HEK293T (cell line): ENCODE measurements around the gene NPHP4.

Experiments used
- CTCF ChIA-PET: fragments of 350-600 bp; formaldehyde crosslinking; extraction: SDS; loops from one replicate; lab custom pipeline; 2021; ENCODE audit warnings: antibody characterized with exemption, inconsistent platforms; lab: Yijun Ruan, JAX
- POLR2A ChIA-PET: fragments of 350-600 bp; formaldehyde crosslinking; extraction: SDS; loops from one replicate; lab custom pipeline; 2020; ENCODE audit warnings: antibody characterized with exemption, inconsistent platforms; lab: Yijun Ruan, JAX
- DNase-seq: peaks from one replicate; pipeline ENCODE4 v3.0.0; 2012; ENCODE audit warnings: mixed read lengths; ENCODE audit errors: extremely low spot score
- ARNT ChIP-seq: fragments of 450-650 bp; IDR thresholded peaks from 2 replicates; pipeline ENCODE4 v1.6.1; 2017; ENCODE audit warnings: mild to moderate bottlenecking
- BHLHE40 ChIP-seq: fragments of 450-650 bp; IDR thresholded peaks from 2 replicates; pipeline ENCODE4 v1.6.1; 2016; ENCODE audit warnings: mild to moderate bottlenecking, moderate library complexity, borderline replicate concordance
- CTBP1 ChIP-seq: fragments of 450-650 bp; IDR thresholded peaks from 2 replicates; pipeline ENCODE4 v1.6.1; 2016; ENCODE audit warnings: borderline replicate concordance
- ELF4 ChIP-seq: fragments of 450-650 bp; IDR thresholded peaks from 2 replicates; pipeline ENCODE4 v1.6.1; 2017; ENCODE audit warnings: antibody characterized with exemption
- FOXA1 ChIP-seq: fragments of 450-650 bp; IDR thresholded peaks from 2 replicates; pipeline ENCODE4 v1.6.1; 2016; ENCODE audit warnings: mild to moderate bottlenecking
- FOXK2 ChIP-seq: fragments of 450-650 bp; IDR thresholded peaks from 2 replicates; pipeline ENCODE4 v1.6.1; 2016; ENCODE audit warnings: mild to moderate bottlenecking
- FOXM1 ChIP-seq: fragments of 450-650 bp; IDR thresholded peaks from 2 replicates; pipeline ENCODE4 v1.6.1; 2017; ENCODE audit warnings: mild to moderate bottlenecking, borderline replicate concordance
- HDGF ChIP-seq: fragments of 450-650 bp; IDR thresholded peaks from 2 replicates; pipeline ENCODE4 v1.6.1; 2017; ENCODE audit warnings: antibody characterized with exemption, borderline replicate concordance
- L3MBTL2 ChIP-seq: fragments of 450-650 bp; conservative IDR thresholded peaks from 2 replicates; pipeline ENCODE4 v1.6.1; 2016; ENCODE audit warnings: mild to moderate bottlenecking
- LEF1 ChIP-seq: fragments of 450-650 bp; IDR thresholded peaks from 2 replicates; pipeline ENCODE4 v1.6.1; 2017; ENCODE audit warnings: mild to moderate bottlenecking, borderline replicate concordance
- NFRKB ChIP-seq: fragments of 450-650 bp; IDR thresholded peaks from 2 replicates; pipeline ENCODE4 v1.6.1; 2016; ENCODE audit warnings: mild to moderate bottlenecking, moderate library complexity
- SP1 ChIP-seq: fragments of 450-650 bp; IDR thresholded peaks from 2 replicates; pipeline ENCODE4 v1.6.1; 2017
- SUZ12 ChIP-seq: fragments of 450-650 bp; IDR thresholded peaks from 2 replicates; pipeline ENCODE4 v1.6.1; 2016; ENCODE audit warnings: mild to moderate bottlenecking
- TARDBP ChIP-seq: fragments of 450-650 bp; IDR thresholded peaks from 2 replicates; pipeline ENCODE4 v1.6.1; 2016
- ZNF384 ChIP-seq: fragments of 450-650 bp; IDR thresholded peaks from 2 replicates; pipeline ENCODE4 v1.6.1; 2016
- TF ChIP-seq, protein P1 (sequence below): fragments of 450-650 bp; IDR thresholded peaks from 2 replicates; pipeline ENCODE4 v1.6.1; 2016

NPHP4 gene

DNA sequence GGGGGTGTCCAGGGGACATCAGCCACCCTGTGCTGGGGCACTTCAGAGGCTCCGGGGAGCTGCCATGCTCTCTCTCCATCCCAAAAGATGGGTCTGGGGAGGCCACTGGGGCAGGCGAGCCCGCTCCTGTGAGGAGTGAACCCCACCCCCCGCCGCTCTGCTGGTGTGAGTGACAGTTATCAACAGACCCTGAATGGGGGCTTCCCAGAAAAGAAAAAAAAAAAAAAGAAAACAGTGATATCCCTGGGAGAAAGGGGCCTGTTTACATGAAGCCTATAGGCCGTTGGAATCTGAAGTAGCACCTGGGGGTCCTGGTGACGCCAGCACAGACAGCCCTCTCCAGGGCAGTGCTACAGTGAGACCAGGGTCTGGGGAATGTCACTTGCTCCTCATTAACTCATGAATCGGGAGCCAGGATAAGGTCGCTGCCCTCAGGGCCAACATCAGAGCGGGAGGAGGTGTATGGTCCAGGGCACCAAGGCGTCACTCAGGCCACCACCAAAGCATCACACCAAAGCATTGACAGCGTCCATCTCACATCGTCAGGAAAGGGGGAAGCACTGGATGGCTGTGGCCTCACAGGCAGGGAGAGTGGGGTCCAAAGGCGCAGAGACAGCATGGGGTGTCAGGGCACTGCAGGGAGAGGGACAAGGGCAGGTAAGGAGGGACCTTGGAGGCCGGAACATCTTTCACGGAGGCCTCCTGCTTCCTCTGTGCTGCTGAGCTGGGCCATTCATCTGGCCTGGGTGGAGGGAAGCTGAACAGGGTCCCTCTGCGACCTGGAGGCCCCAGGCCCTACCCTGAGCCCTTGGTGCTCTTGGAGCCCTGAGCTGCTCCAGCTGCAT lies 8.4 kb upstream of the NPHP4 start:
- ChIA-PET POLR2A (no interaction called here), CTCF (no interaction called here)
- TF ChIP-seq SP1 (no peak), BHLHE40 (no peak)
- no peak for DNase-seq

DNA sequence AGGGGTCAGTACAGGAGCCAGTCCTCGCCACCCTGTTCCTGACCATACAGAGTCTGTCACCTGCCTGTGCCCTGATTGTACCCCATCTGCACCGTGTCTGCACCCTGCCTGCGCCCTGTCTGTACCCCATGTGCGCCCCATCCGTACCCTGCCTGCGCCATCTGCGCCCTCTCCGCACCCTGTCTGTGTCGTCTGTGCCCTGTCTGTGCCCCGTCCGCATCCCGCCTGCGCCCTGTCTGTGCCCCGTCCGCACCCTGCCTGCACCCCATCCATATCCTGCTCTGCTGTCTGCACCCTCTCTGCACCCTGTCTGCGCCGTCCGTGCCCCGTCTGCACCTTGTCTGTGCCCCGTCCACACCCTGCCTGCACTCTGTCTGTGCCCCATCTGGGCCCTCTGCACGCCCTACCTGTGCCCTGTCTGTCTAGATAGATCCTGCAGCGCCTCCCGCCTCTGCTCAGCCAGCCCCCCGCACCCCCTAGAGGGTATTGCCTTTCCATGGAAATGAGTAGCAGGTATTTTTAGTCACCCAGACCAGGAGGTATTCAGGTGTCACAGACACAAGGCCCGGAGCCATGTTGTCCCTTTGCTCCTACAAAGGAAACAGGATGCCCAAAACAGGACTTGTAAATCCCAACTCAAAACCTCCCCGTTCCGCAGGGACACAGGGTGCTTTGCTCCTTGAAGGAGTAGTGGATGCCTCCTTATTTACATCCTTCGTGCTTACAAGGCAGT lies 7.7 kb upstream of the NPHP4 start:
- TF ChIP-seq BHLHE40 = no peak
- TF ChIP-seq ELF4 = no peak
- TF ChIP-seq NFRKB = no peak
- TF ChIP-seq FOXA1 = no peak
- TF ChIP-seq CTBP1 = no peak
- no peak for TF ChIP-seq ZNF384
- TF ChIP-seq, protein P1, sequence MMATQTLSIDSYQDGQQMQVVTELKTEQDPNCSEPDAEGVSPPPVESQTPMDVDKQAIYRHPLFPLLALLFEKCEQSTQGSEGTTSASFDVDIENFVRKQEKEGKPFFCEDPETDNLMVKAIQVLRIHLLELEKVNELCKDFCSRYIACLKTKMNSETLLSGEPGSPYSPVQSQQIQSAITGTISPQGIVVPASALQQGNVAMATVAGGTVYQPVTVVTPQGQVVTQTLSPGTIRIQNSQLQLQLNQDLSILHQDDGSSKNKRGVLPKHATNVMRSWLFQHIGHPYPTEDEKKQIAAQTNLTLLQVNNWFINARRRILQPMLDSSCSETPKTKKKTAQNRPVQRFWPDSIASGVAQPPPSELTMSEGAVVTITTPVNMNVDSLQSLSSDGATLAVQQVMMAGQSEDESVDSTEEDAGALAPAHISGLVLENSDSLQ = no peak
- TF ChIP-seq HDGF = no peak
- TF ChIP-seq SUZ12 = no peak
- no peak for TF ChIP-seq LEF1
- no peak for TF ChIP-seq FOXM1
- no peak for TF ChIP-seq FOXK2
- no peak for TF ChIP-seq TARDBP
- no peak for TF ChIP-seq L3MBTL2
- no peak for TF ChIP-seq SP1
- no peak for TF ChIP-seq ARNT
- ChIA-PET POLR2A (no interaction called here), CTCF (no interaction called here)
- no peak for DNase-seq

DNA sequence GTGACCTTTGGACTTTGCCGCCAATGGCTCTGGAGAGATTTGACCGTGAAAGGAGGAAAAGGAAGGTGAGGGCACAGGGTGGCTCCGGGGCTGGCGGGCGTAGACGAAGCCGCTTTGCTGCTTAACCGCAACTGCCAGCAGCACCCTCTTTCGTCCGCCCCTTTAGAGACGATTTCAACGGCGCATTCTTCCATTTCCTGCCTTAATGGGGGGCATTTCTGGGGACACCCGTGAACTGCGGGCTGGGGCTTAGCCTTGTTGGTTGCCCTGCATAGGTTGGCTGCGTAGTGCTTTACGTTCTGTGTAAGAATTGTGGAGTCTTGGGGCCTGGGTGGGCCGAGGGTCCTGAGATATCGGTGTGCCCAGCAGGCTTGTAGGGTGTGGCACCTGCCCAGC lies 6.7 kb upstream of the NPHP4 start:
- TF ChIP-seq, protein P1 = no peak
- no peak for TF ChIP-seq TARDBP
- TF ChIP-seq FOXM1 = no peak
- no peak for TF ChIP-seq L3MBTL2
- TF ChIP-seq ZNF384 = no peak
- TF ChIP-seq ARNT = no peak
- TF ChIP-seq CTBP1 = no peak
- TF ChIP-seq LEF1 = no peak
- TF ChIP-seq ELF4 = no peak
- TF ChIP-seq BHLHE40 = no peak
- TF ChIP-seq HDGF = no peak
- TF ChIP-seq FOXA1 = no peak
- no peak for DNase-seq
- CTCF ChIA-PET = no interaction called here
- POLR2A ChIA-PET = no interaction called here

DNA sequence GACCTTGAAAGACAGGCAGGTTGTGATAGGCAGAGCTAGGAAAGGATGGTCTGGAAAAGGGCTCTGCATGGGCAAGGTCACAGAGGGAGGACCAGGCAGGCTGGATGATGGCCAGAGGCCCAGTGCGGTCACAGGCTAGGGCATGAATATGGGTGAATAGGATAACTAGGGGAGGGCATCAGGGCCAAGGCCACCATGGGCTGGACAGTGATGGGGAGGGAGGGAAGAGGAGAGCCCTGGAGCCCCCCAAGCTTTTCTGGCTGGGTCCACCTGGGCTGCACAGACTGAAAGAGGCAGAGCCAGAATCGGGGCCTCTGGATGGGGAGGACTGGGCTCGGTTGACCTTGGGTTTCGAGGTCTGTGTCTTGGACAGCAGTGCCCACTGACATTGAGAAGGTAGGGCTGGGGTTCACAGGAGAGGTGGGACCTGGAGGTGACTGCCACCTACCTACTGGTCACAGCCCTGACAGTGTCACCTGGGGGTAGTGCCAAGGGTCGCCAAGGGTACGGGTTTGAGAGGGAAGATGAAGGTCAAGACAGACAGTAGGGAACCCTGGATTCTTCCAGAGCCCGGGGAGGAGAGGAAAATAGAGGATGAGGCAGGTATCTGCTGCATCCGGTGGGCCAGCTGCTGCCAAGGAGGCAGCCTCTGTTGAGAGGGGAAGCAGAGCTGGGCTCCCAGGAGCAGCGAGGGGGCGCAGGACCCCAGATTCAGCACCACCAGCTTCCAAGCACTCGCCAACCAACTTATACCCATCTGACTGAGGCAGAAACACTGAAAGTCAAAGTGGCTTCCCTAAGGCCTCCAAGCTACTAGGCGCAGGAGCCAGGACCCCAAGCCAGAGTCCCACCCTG lies 6.1 kb upstream of the NPHP4 start:
- CTCF ChIA-PET = interaction anchor here (0.5 kb wide), 1 partner anchor 23 kb away, joined by 3 read pairs; no protein-coding TSS in a partner anchor
- POLR2A ChIA-PET = no interaction called here

DNA sequence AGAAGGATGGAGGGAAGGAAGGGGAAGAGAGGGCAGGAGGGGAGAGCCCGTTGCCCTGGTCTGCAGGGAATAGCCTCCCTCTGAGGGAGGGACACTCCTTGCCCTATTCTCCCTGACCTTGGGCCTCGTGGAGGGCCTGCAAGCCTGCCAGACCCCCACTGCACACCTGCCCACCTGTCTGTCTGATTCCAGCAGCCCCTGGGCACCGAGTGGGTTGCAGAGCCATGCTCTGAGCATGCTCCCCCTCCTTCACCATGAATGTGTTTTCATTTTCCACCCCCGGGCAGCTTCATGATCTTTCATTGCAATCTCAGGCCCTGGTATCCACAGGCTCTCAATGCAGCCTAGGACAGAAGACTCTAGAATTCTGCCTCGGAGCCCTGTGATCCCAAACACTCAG lies 5.1 kb upstream of the NPHP4 start:
- POLR2A ChIA-PET = no interaction called here
- DNase-seq = no peak
- CTCF ChIA-PET = no interaction called here
- TF ChIP-seq ARNT = no peak
- no peak for TF ChIP-seq TARDBP
- TF ChIP-seq L3MBTL2 = no peak
- no peak for TF ChIP-seq ZNF384
- TF ChIP-seq SUZ12 = no peak
- TF ChIP-seq CTBP1 = no peak
- no peak for TF ChIP-seq BHLHE40
- no peak for TF ChIP-seq FOXM1

More for the DNA sequence above, 6.1 kb upstream of the NPHP4 start:
- no peak for DNase-seq
- TF ChIP-seq HDGF = no peak
- no peak for TF ChIP-seq SP1
- no peak for TF ChIP-seq ARNT
- TF ChIP-seq LEF1 = no peak
- no peak for TF ChIP-seq FOXM1
- TF ChIP-seq, protein P1 = no peak
- no peak for TF ChIP-seq NFRKB
- no peak for TF ChIP-seq CTBP1
- no peak for TF ChIP-seq FOXK2
- TF ChIP-seq BHLHE40 = no peak
- TF ChIP-seq ZNF384 = no peak
- TF ChIP-seq ELF4 = no peak
